GM11168 (cell line): ENCODE data around the gene MMS19.
"Not testable (repeated sequence)": the region's sequence is repeated elsewhere in the genome, so short reads cannot be mapped to it uniquely, and the experiment has no call there.

Source experiments
- in situ Hi-C: fragments of 300-500 bp; cut with MboI; formaldehyde crosslinking; loops from one replicate; pipeline ENCODE4 v1.12.0; 2022; ENCODE audit warnings: low sequenced_read_pairs; ENCODE audit not compliant: unreplicated experiment

The MMS19 gene

GRCh38 chr10:97434557-97434956, 63.7 kb downstream of the MMS19 start:
- in situ Hi-C loops: no loop called here

GRCh38 chr10:97434055-97434454, 64.2 kb downstream of the MMS19 start:
- in situ Hi-C loops: no loop called here

- in situ Hi-C loops: no loop called here
Measured at GRCh38 chr10:97428572-97428981, 69.6 kb downstream of the MMS19 start.

- in situ Hi-C loops: no loop called here
Measured at GRCh38 chr10:97427571-97428179, 70.5 kb downstream of the MMS19 start.

- in situ Hi-C loops: no loop called here
Measured at GRCh38 chr10:97426776-97427570, 71.2 kb downstream of the MMS19 start.

- in situ Hi-C loops: no loop called here
Measured at GRCh38 chr10:97425964-97426775, 72.1 kb downstream of the MMS19 start, which contains the start of gene PGAM1. Gene PGAM1 (plus strand): TSS chr10:97426191. CDS start chr10:97426308, 117 bp downstream.

- in situ Hi-C loops: not testable (repeated sequence)
Measured at GRCh38 chr10:97423757-97424098, 74.5 kb downstream of the MMS19 start.

- in situ Hi-C loops: no loop called here
Measured at GRCh38 chr10:97416565-97416964, 81.7 kb downstream of the MMS19 start.

- in situ Hi-C loops: no loop called here
Measured at GRCh38 chr10:97412891-97413304, 85.3 kb downstream of the MMS19 start.

GRCh38 chr10:97411406-97411805, 86.8 kb downstream of the MMS19 start:
- in situ Hi-C loops: no loop called here

GRCh38 chr10:97408496-97408992, 89.7 kb downstream of the MMS19 start:
- in situ Hi-C loops: no loop called here
